OCI-LY7 (cell line): ENCODE results near the gene APEX1.

Experiments
- CTCF ChIP-seq: fragments of 200-600 bp; sonication (generic); conservative IDR thresholded peaks from 2 replicates; pipeline ENCODE4 v1.5.1; 2014; ENCODE audit warnings: mild to moderate bottlenecking, antibody characterized with exemption, low read length, moderate library complexity, mixed read lengths
- EZH2phosphoT487 ChIP-seq: fragments of 200-600 bp; sonication (generic); IDR thresholded peaks from 2 replicates; pipeline ENCODE4 v1.6.1; 2018; ENCODE audit warnings: low read depth, borderline replicate concordance, mild to moderate bottlenecking, mixed run types, antibody characterized with exemption, low read length, moderate library complexity, mixed read lengths

GRCh38 chr14:20429801-20430669, 25.0 kb upstream of the APEX1 start:
- TF ChIP-seq CTCF (no peak), EZH2phosphoT487 (no peak)
